GM20000 (cell line): ENCODE measurements around the gene IFNA5.
A peak's percentile ranks its signal among the peaks of the same experiment; 100 is the strongest.

Source experiments
- DNase-seq: peaks from one replicate; pipeline ENCODE4 v3.0.0; 2012; ENCODE audit warnings: low spot score
- TF ChIP-seq, protein P1 (sequence below): IDR thresholded peaks from 2 replicates; pipeline ENCODE4 v1.5.1; 2012; ENCODE audit warnings: mild to moderate bottlenecking, control low read depth; ENCODE audit errors: extremely low read depth, missing control alignments

The IFNA5 gene

DNA sequence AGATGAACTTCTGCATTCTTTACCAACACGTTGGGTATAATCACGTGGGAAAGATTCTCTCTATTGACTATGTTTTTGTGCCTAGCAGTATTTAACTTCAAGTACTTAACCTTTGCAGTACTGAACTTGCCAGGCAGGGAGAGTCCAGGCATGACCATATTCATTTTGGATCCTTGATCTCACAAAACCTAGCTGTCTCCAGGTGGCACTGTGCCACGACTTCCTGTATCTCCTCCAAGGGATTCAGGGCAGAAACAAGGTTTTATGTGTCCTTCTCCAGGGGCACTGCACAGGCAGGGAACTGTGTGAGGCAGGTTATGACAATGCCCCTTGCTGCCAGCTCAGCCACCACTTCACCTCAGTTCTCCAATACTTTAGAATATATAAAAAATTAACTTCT lies 11.7 kb upstream of the IFNA5 start:
- no peak for DNase-seq
- TF ChIP-seq, protein P1, sequence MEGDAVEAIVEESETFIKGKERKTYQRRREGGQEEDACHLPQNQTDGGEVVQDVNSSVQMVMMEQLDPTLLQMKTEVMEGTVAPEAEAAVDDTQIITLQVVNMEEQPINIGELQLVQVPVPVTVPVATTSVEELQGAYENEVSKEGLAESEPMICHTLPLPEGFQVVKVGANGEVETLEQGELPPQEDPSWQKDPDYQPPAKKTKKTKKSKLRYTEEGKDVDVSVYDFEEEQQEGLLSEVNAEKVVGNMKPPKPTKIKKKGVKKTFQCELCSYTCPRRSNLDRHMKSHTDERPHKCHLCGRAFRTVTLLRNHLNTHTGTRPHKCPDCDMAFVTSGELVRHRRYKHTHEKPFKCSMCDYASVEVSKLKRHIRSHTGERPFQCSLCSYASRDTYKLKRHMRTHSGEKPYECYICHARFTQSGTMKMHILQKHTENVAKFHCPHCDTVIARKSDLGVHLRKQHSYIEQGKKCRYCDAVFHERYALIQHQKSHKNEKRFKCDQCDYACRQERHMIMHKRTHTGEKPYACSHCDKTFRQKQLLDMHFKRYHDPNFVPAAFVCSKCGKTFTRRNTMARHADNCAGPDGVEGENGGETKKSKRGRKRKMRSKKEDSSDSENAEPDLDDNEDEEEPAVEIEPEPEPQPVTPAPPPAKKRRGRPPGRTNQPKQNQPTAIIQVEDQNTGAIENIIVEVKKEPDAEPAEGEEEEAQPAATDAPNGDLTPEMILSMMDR = no peak

DNA sequence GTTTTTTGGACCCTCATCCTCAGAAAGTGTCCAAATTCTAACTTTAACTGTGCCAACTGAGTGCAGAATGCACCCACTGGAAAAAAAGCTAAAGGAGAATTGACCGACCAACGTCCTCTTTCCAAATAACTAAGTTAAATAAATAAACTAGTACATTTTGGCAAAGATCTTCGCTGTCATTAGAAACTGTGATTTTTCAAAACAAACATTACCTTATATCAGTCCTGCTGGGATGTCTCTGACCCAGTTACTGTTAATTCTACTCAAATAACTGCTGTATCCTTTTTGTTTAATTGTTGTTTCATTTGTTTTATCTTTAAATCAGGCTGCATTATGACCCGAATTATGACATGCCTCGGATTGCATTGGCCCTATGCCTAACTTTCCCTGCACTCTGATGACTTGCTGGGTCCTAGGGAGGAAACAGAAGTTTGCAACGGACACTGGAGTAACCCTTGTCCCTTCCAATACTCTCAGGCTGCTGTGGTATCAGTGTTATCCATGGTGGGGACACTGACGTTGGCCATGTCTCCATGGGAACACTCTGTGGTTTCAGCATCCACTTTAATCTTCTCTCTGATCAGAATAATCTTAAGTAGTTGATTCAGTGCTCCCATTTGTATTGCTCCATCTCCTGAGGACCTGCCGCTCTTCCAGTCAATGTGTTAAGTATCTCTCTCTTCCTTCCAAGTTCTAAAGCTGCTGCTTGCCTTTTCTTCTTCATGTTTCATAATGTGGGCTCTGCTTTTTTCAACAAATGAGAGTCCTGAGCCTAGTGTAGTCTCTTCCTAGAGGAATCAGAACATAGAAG lies 11.1 kb upstream of the IFNA5 start:
- TF ChIP-seq, protein P1 = no peak
- DNase-seq = no peak

DNA sequence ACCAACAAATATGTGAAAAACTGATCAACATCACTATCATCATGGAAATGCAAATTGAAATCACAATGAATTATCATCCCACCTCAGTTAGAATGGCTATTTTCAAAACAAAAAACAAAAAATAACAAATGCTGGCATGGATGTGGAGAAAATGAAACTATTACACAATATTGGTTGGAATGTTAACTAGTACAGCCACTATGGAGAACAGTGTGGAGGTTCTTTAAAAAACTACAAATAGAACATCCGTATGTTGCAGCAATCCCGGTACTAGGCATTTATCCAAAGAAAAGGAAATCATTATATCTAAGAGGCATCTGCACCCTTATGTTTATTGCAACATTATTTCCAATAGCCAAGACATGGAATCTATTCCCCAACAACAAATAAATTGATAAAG lies 9.0 kb upstream of the IFNA5 start:
- no peak for DNase-seq
- TF ChIP-seq, protein P1 = no peak

DNA sequence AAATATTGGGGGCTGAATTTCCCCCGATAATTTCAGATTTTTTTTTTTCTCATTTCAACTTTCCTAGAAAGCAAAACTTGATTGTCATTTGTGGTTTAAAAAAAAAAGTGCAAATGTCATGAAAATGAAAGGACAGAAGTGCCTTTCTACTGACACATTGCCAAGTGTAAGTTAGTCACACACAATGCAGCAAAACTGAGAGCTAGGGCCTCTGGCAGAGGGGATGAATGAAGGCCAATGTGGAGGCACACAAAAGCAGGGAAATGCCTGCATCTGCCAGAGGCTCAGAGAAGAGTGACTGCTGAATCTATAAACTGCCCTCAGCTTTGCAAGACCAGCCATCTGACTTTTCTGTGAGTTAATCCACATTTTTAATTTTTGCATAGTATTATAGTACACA lies 6.8 kb upstream of the IFNA5 start:
- DNase-seq = no peak
- TF ChIP-seq, protein P1 = no peak

DNA sequence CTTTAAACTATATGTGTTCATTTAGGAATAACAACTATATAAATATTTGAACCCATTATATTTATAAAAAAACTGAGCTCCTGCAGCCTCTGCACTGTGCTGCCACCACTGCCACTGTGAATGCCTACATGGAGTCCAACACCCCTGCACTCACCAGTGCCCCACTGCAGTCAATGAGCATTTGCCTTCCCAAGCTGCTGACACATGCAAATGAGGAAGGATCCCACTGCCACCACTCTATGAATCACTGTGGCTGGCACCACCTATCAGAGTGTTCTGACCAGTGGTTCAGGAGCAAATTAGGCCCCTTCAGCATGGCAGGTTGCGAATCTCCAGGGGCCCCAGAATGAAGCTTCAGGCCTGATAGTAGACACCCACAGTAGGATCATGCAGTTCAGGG lies 9.1 kb downstream of the IFNA5 start:
- DNase-seq = no peak
- TF ChIP-seq, protein P1 = no peak

DNA sequence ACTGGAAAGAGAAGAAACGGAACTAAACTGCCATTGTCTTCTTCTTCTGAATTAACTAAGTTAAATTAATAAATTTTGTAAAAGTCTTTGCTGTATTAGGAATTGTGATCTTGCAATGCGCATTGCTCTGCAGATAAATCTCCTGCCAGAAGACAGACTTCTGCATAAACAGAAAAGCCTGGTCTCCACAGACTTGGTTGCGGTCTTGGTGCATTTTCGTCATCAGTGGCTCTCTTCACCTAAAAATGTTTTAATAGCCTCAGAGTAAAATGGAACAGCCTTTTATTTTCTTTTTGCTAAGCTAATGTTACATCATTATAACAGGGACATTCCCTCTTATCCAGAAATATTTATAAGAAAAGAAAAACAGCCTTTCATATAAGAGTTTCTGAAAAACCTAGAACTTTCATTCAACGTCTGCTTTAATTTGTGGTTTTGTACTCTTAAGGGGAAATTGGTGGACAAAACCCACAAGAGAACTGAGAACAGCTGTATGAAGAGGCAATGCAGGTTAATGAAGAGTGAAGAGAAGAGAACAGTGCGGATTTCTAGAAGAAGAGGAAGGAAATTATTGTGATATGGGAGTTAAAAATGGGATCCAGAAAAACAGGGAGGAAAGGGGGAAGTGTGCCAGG lies 10.1 kb downstream of the IFNA5 start:
- TF ChIP-seq, protein P1 = no peak
- DNase-seq = peak; percentile 15

GRCh38 chr9:21294364-21294774 lies 10.7 kb downstream of the IFNA5 start:
- TF ChIP-seq, protein P1 = no peak
- no peak for DNase-seq
